Loucy (cell line): Measurements from ENCODE around the gene RRH.

ENCODE experiments used
- H2AFZ ChIP-seq: fragments of 200-600 bp; sonication (generic); 2 replicates; pipeline ENCODE4 v1.6.0; 2016; ENCODE audit warnings: antibody characterized with exemption, mild to moderate bottlenecking, low read length, moderate library complexity
- H3F3A ChIP-seq: fragments of 200-600 bp; 2 replicates; pipeline ENCODE4 v1.6.0; 2016; ENCODE audit warnings: antibody characterized with exemption, low read depth, mild to moderate bottlenecking
- H3K27me3 ChIP-seq: fragments of 200-600 bp; sonication (generic); 2 replicates; pipeline ENCODE4 v1.6.1; 2014; ENCODE audit warnings: low read length, mild to moderate bottlenecking; ENCODE audit not compliant: insufficient read depth, poor library complexity, severe bottlenecking
- H3K36me3 ChIP-seq: fragments of 200-600 bp; sonication (generic); 2 replicates; pipeline ENCODE4 v1.6.1; 2016; ENCODE audit warnings: low read length; ENCODE audit not compliant: insufficient read depth
- H3K4me1 ChIP-seq: fragments of 200-600 bp; sonication (generic); 2 replicates; pipeline ENCODE4 v1.5.1; 2014; ENCODE audit warnings: low read length, mild to moderate bottlenecking; ENCODE audit not compliant: insufficient read depth, poor library complexity, severe bottlenecking
- H3K4me2 ChIP-seq: fragments of 200-600 bp; sonication (generic); 2 replicates; pipeline ENCODE4 v1.6.0; 2014; ENCODE audit warnings: antibody characterized with exemption, low read length, low read depth, mild to moderate bottlenecking; ENCODE audit not compliant: poor library complexity, severe bottlenecking
- H3K4me3 ChIP-seq: fragments of 200-600 bp; sonication (generic); 2 replicates; pipeline ENCODE4 v1.5.1; 2014; ENCODE audit warnings: low read length, mild to moderate bottlenecking, mixed read lengths; ENCODE audit not compliant: poor library complexity, severe bottlenecking
- H3K79me2 ChIP-seq: fragments of 200-600 bp; sonication (generic); 2 replicates; pipeline ENCODE4 v1.6.1; 2014; ENCODE audit warnings: low read length; ENCODE audit not compliant: insufficient read depth
- H3K9ac ChIP-seq: fragments of 200-600 bp; sonication (generic); 2 replicates; pipeline ENCODE4 v1.6.0; 2014; ENCODE audit warnings: mild to moderate bottlenecking, low read depth, low read length, moderate library complexity; ENCODE audit not compliant: poor library complexity, severe bottlenecking
- H3K9me2 ChIP-seq: fragments of 200-600 bp; sonication (generic); replicated peaks from 2 replicates; pipeline ENCODE4 v1.6.1; 2016; ENCODE audit warnings: low read depth, low read length, mixed read lengths
- H3K9me3 ChIP-seq: fragments of 200-600 bp; sonication (generic); 2 replicates; pipeline ENCODE4 v1.6.1; 2014; ENCODE audit warnings: mild to moderate bottlenecking, antibody characterized with exemption, low read length, low read depth; ENCODE audit not compliant: insufficient read depth
- H4K20me1 ChIP-seq: fragments of 200-600 bp; sonication (generic); 2 replicates; pipeline ENCODE4 v1.6.0; 2014; ENCODE audit warnings: antibody characterized with exemption, low read length, mild to moderate bottlenecking; ENCODE audit not compliant: insufficient read depth, poor library complexity, severe bottlenecking
- CTCF ChIP-seq: fragments of 200-600 bp; sonication (generic); conservative IDR thresholded peaks from 2 replicates; pipeline ENCODE4 v1.5.1; 2014; ENCODE audit warnings: mild to moderate bottlenecking, antibody characterized with exemption, low read length
- EZH2phosphoT487 ChIP-seq: fragments of 200-600 bp; IDR thresholded peaks from 2 replicates; pipeline ENCODE4 v1.6.1; 2018; ENCODE audit warnings: antibody characterized with exemption, mild to moderate bottlenecking, moderate library complexity, borderline replicate concordance

The RRH gene

GRCh38 chr4:109833756-109834155 lies 6.0 kb downstream of the RRH start:
- H3K36me3 ChIP-seq, result no peaks in the 10 kb centered on the region
- H3K4me2 ChIP-seq, result no peak overlapping the region
- H3K4me3 ChIP-seq, result no peak overlapping the region
- no peak overlapping the region for H3K9ac ChIP-seq
- no peaks in the 10 kb centered on the region for H3K27me3 ChIP-seq
- H3K9me3 ChIP-seq, result no peaks in the 10 kb centered on the region
- H2AFZ ChIP-seq, result no peak overlapping the region
- no peaks in the 10 kb centered on the region for H3K4me1 ChIP-seq
- H3K79me2 ChIP-seq, result no peaks in the 10 kb centered on the region
- H3F3A ChIP-seq, result no peaks in the 10 kb centered on the region
- no peak for TF ChIP-seq CTCF
- no peak for TF ChIP-seq EZH2phosphoT487
- no peaks in the 10 kb centered on the region for H3K9me2 ChIP-seq
- H4K20me1 ChIP-seq, result no peaks in the 10 kb centered on the region

GRCh38 chr4:109836985-109837384 lies 9.2 kb downstream of the RRH start:
- H3K4me3 ChIP-seq, result no peak overlapping the region
- H3K79me2 ChIP-seq, result no peaks in the 10 kb centered on the region
- H3K36me3 ChIP-seq, result no peaks in the 10 kb centered on the region
- no peaks in the 10 kb centered on the region for H3K27me3 ChIP-seq
- no peak overlapping the region for H3K9ac ChIP-seq
- TF ChIP-seq EZH2phosphoT487 (no peak), CTCF (no peak)
- no peaks in the 10 kb centered on the region for H3K9me2 ChIP-seq
- H3K9me3 ChIP-seq, result no peaks in the 10 kb centered on the region
- no peaks in the 10 kb centered on the region for H4K20me1 ChIP-seq
- H3K4me1 ChIP-seq, result no peaks in the 10 kb centered on the region
- H2AFZ ChIP-seq, result no peak overlapping the region
- H3F3A ChIP-seq, result no peaks in the 10 kb centered on the region
- no peak overlapping the region for H3K4me2 ChIP-seq

- Histone ChIP-seq H3K4me3 (no peak overlapping the region), H3K79me2 (no peaks in the 10 kb centered on the region), H3K9me3 (no peaks in the 10 kb centered on the region), H3K36me3 (no peaks in the 10 kb centered on the region), H3K4me1 (no peaks in the 10 kb centered on the region), H3F3A (no peaks in the 10 kb centered on the region), H3K27me3 (no peaks in the 10 kb centered on the region), H3K9me2 (no peaks in the 10 kb centered on the region), H4K20me1 (no peaks in the 10 kb centered on the region), H2AFZ (no peak overlapping the region), H3K9ac (no peak overlapping the region), H3K4me2 (no peak overlapping the region)
- TF ChIP-seq CTCF (no peak), EZH2phosphoT487 (no peak)
These were observed 18.8 kb downstream of the RRH start for GRCh38 chr4:109846395-109847098.
